HS-27A (cell line): ENCODE results near the gene RETREG3.
"Not testable (repeated sequence)": the region's sequence is repeated elsewhere in the genome, so short reads cannot be mapped to it uniquely, and the experiment has no call there.

Experiments
- DNase-seq: peaks from one replicate; pipeline ENCODE4 v3.0.0-alpha.2; 2012; ENCODE audit warnings: low read depth, missing footprints

The RETREG3 gene, protein sequence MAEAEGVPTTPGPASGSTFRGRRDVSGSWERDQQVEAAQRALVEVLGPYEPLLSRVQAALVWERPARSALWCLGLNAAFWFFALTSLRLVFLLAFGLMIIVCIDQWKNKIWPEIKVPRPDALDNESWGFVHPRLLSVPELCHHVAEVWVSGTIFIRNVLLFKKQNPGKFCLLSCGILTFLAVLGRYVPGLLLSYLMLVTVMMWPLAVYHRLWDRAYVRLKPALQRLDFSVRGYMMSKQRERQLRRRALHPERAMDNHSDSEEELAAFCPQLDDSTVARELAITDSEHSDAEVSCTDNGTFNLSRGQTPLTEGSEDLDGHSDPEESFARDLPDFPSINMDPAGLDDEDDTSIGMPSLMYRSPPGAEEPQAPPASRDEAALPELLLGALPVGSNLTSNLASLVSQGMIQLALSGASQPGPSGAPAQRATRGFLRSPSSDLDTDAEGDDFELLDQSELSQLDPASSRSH

GRCh38 chr17:42609182-42609813, at the start of gene RETREG3, which contains the start of gene TUBG1:
Gene RETREG3 (minus strand): TSS chr17:42609374. CDS start chr17:42609324, 50 bp downstream.
Gene TUBG1 (plus strand): TSS chr17:42609683. CDS start chr17:42609738, 55 bp downstream.
- DNase-seq, result peak; percentile 90

- no peak for DNase-seq
These were observed 48.8 kb upstream of the RETREG3 start for GRCh38 chr17:42657824-42658588.

DNA sequence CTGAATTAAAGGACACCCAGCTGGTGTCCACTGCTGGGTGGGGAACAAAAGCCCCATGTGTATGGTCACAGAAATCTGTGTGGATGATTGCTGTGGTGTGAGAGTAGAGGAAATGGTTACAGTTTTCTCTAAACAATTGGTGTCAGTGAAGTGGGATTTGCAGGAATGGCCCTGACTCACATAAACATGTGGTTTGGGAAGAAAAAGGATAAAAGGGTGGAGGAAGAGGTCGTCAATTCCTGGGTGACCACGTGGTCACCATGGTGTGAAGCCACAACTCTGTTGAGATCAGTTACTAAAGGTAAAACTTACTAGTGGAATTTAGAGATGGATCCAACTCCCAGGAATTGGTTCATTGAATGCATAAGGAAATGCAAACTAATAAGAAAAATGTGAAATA, 46.4 kb upstream of the RETREG3 start:
- no peak for DNase-seq

GRCh38 chr17:42653179-42654124, 44.3 kb upstream of the RETREG3 start:
- no peak for DNase-seq

- DNase-seq, result no peak
These were observed 42.2 kb upstream of the RETREG3 start for GRCh38 chr17:42651392-42651791.

GRCh38 chr17:42647778-42648177, 38.6 kb upstream of the RETREG3 start:
- no peak for DNase-seq

DNA sequence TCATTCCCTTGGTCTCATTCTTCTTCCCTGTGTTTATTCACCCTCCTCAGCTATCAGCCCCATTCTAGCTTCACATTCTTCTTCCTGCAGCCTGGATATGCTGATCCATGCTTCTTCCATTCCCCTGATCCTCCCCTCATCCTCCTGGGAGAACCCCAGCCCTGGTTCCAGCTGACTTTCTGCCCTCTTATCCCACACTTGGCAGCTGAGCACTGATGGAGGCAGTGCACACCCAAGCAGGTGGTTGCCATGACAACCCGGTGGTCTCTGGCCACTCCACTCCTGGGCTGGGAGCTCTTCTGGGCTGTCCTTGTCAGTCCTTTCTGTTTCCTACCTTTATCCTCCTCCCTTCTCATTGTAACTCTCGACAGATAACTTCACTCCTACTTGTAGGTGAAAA, 33.2 kb upstream of the RETREG3 start:
- no peak for DNase-seq

DNA sequence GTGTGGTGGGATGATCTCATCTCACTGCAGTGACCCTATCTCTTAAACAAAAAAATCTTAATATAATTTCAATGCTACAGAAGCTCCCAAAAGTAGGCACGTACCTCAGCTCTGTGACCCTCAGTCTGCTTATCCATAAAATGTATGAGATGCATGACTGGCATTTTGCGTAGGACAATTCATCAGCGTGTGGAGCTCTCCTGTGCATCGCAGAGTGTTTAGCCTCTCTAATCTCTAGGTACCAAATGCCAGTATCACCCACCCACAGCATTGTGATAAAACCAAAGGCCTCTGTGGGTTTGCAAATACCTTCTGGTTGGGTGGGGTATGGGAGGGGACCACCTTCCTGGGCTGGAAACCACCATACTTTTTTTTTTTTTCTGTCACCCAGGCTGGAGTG, 30.9 kb upstream of the RETREG3 start:
- DNase-seq, result no peak

- DNase-seq, result no peak
These were observed 30.4 kb upstream of the RETREG3 start for GRCh38 chr17:42639525-42640113.

DNA sequence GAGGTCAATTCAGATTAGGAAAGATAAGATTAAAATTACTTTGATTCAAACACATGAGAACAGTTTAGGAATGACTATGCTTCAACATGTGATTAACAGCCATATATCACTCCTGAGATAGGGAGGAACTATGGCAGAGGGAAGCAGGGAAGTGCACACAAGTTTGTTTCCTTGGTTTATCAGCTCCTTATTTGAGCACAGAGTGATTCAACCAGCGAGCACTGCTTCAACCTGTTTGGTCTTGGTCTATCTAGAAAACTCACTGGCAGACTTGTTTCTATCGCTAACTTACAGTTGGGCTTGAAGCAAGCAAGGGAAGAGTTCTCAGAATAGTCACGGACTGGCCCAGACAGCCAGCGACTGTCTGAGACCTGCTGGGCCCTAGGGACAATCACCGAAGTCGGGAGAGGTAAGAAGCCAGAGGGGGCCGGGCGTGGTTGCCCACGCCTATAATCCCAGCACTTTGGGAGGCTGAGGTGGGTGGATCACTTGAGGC, 23.8 kb upstream of the RETREG3 start:
- no peak for DNase-seq

DNA sequence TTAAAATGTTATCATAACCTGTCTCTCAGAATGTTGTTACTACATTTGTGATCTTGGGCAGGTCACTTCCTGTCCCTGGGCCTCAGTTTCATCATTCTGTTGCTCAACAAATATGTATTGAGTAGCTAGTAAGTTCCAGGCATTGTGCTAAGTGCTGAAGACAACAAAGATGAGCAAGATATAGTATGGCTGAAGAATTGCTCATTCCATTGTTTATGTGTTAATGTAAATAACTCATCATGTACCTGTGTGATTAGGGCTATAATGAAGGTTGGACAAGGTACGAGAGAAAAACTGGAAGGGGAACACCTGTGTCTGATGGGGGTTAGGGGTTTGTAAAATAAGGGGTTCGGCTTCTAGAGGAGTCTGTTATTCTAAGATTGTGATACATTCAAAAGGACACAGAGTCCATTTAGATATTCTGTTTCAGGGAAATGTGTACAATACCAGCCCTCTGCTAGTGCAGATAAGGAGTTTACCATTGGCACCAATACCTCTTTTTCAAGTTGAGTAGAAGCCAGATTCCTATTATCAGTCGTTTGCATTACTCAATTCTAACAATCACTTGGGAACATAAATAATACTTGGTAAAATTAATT, 20.3 kb upstream of the RETREG3 start:
- DNase-seq, result no peak

GRCh38 chr17:42627032-42627764, 18.0 kb upstream of the RETREG3 start:
- DNase-seq, result not testable (repeated sequence)

- DNase-seq, result no peak
These were observed 14.8 kb upstream of the RETREG3 start for GRCh38 chr17:42623732-42624596.

GRCh38 chr17:42623271-42623670, 14.1 kb upstream of the RETREG3 start:
- no peak for DNase-seq

DNA sequence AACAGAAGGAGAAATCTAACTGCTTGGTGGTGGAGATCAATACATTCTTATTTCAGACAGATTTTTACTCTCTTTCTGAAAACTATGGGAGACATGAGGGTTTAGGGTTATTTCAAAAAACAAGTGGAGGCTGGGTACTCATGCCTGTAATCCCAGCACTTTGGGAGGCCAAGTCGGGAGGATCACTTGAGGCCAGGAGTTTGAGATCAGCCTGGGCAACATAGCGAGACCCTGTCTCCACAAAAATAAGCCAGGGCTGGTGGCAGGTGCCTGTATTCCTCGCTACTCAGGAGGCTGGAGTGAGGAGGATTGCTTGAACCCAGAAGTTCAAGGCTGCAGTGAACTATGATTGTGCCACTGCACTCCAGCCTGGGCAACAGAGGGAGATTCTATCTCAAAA, 12.8 kb upstream of the RETREG3 start:
- not testable (repeated sequence) for DNase-seq

- DNase-seq, result no peak
These were observed 9.4 kb upstream of the RETREG3 start for GRCh38 chr17:42618442-42619150.

GRCh38 chr17:42617956-42618431, 8.8 kb upstream of the RETREG3 start:
- DNase-seq, result no peak
